ENCODE data around the gene ANKRD28. TPM values are rescaled to one million over a fixed set of nuclear protein-coding genes. Genes with fewer than 3 reads are reported as not detected.

Gene ANKRD28
- total and polyA plus RNA-seq, 2 of the 4 experiments (the other 2 are of a cell fraction), result 52.6 to 211 TPM

GRCh38 chr3:15801298-15801697 lies 3.5 kb upstream of the ANKRD28 start:
- H2BK120ac ChIP-seq (ENCODE audit: low read depth, low read length), result peak overlapping the region; percentile 38; the same call in 1 of the 2 replicates
- intact Hi-C loops (cut with micrococcal nuclease), result no loop called here
- H3K27me3 ChIP-seq (ENCODE audit: control insufficient read depth, insufficient read depth, low read length), result no peaks in the 10 kb centered on the region
- no peak overlapping the region for H3K56ac ChIP-seq (ENCODE audit: extremely low read depth, insufficient read depth, low read length)
- H2AFZ ChIP-seq (replicated peaks; ENCODE audit: low read length, poor library complexity), result no peak overlapping the region
- in situ Hi-C loops (cut with MboI; ENCODE audit: low sequenced_read_pairs), result loop anchor here (10.0 kb wide), 1 partner anchor 156 kb away; no protein-coding TSS in a partner anchor
- no peak overlapping the region for H4K5ac ChIP-seq (ENCODE audit: low read depth, low read length)
- POLR2A ChIA-PET (ENCODE audit: unreplicated experiment), result no interaction called here
- no CpG with 5 or more reads among the region's 3 CpGs for WGBS, 2 experiments (ENCODE audit: extremely low coverage in 2 of 2, insufficient read length in 1 of 2)
- H4K8ac ChIP-seq (ENCODE audit: low read depth in 2 of 2, low read length in 2 of 2), result no peak overlapping the region
- H3K4me2 ChIP-seq (ENCODE audit: low read depth, low read length), result no peak overlapping the region
- BruUV-seq (replicated peaks), result no TSS peak
- CTCF ChIA-PET, result no interaction called here
- no peaks in the 10 kb centered on the region for H4K20me1 ChIP-seq (ENCODE audit: insufficient read depth, low read length)
- H4K91ac ChIP-seq (ENCODE audit: insufficient read depth, low read depth, low read length), result no peak overlapping the region
- no peak overlapping the region for H2BK15ac ChIP-seq (ENCODE audit: low read depth, low read length)
- H3K36me3 ChIP-seq (ENCODE audit: control insufficient read depth, insufficient read depth, low read length), result no peaks in the 10 kb centered on the region
- H3K4me1 ChIP-seq (ENCODE audit: control insufficient read depth, insufficient read depth, low read length), result peaks cover 3% of the 10 kb centered on the region; the same call in 1 of the 2 replicates
- dilution Hi-C loops (cut with HindIII; ENCODE audit: low sequenced_read_pairs, unreplicated experiment), result no loop called here
- no peak for ATAC-seq (ENCODE audit: low read depth)
- peaks cover 5% of the 10 kb centered on the region; the same call in 1 of the 2 replicates for H3K9me1 ChIP-seq (ENCODE audit: insufficient read depth, low read length)
- H3K27ac ChIP-seq (ENCODE audit: insufficient read depth, low read length), result no peak overlapping the region
- H3K9me3 ChIP-seq (ENCODE audit: control insufficient read depth, insufficient read depth, low read length), result no peaks in the 10 kb centered on the region
- TF ChIP-seq CHD1 (IDR thresholded peaks at IDR 0.05; ENCODE audit: low read depth, low read length) (no peak), SMC3 (IDR thresholded peaks at IDR 0.05; ENCODE audit: low read depth, low read length) (no peak), USF2 (IDR thresholded peaks at IDR 0.05; ENCODE audit: low read depth, low read length) (no peak), FOS (IDR thresholded peaks at IDR 0.05; ENCODE audit: low read depth, low read length) (no peak)
- no peak overlapping the region for H2BK20ac ChIP-seq (ENCODE audit: low read depth, low read length)
- no peak overlapping the region for H3K9ac ChIP-seq (ENCODE audit: low read depth, low read length)
- H3K79me1 ChIP-seq (ENCODE audit: low read depth in 1 of 2, low read length in 2 of 2), result peaks cover 23 to 35% of the 10 kb centered on the region in 2 experiments
- H2BK5ac ChIP-seq (ENCODE audit: low read depth, low read length, poor library complexity, severe bottlenecking), result no peak overlapping the region
- no peak overlapping the region for H3K14ac ChIP-seq (replicated peaks; ENCODE audit: low read depth, low read length)
- no peak overlapping the region for H3K4ac ChIP-seq (ENCODE audit: low read depth, low read length)
- no peak for DNase-seq
- H3K4me3 ChIP-seq (ENCODE audit: insufficient read depth, low read depth, low read length), result no peak overlapping the region
- no peak overlapping the region for H3K23ac ChIP-seq (ENCODE audit: low read depth, low read length)
- no peak overlapping the region for H2AK5ac ChIP-seq (ENCODE audit: low read depth, low read length)
- no peak overlapping the region for H3K18ac ChIP-seq (ENCODE audit: low read depth, low read length)
- H2AK9ac ChIP-seq (replicated peaks; ENCODE audit: low read depth, low read length, poor library complexity), result no peak overlapping the region

Measured in IMR-90 (cell line).